ENCODE results near the gene CFAP157. TPM values are rescaled to one million over a fixed set of nuclear protein-coding genes. Genes with fewer than 3 reads are reported as not detected.

Gene CFAP157
- total RNA-seq, 1 experiment from 2014 or later, result 0.22 TPM

DNA sequence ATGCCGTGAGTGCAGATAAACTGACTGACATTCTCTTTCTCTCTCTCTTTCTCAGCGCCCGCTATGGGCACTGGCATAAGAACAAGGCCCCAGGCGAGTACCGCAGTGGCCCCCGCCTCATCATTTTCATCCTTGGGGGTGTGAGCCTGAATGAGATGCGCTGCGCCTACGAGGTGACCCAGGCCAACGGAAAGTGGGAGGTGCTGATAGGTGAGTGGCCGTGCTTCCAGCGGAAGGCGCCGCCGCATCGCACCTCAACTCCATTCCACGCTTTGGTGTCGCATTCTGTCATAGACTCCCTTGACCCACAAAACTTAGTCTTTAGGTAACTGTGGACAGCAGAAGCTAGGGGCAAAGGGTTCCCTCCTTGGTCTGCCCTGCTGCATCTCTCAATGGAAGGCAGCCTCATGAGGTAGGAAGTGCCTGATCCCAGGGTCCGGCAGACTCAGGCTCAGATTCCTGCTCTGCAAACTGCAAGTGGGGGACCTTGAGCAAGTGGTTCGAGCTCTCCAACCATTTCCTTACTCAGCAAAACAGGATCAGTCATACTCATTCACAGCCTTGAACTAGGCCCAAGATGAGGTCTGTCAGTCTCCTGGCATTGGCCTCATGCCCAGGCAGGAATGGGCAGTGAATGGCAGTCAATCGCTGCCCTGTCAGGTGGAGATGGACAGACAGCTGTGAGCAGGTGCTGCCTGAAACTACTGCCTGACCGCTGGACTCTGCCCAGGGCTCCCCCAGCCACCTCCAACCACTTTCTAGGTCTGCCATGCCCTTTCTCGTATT is 24.2 kb upstream of the CFAP157 start:
- no peaks in the 10 kb centered on the region for H3K9me2 ChIP-seq (ENCODE audit: insufficient read depth)
- TF ChIP-seq CEBPB (IDR thresholded peaks at IDR 0.05; ENCODE audit: low read depth), result no peak
- no peak for TF ChIP-seq YY1 (IDR thresholded peaks at IDR 0.05; ENCODE audit: extremely low read depth, insufficient replicate concordance, low read depth, low read length)
- TF ChIP-seq ATF3 (IDR thresholded peaks at IDR 0.05), result no peak
- TF ChIP-seq FOSL1 (IDR thresholded peaks at IDR 0.05; ENCODE audit: low read depth), result no peak
- no peak for TF ChIP-seq RAD21 (IDR thresholded peaks at IDR 0.05; ENCODE audit: low read depth)
- no peak for TF ChIP-seq ZNF274 (IDR thresholded peaks at IDR 0.05; ENCODE audit: low read depth, low read length)
- no peak for TF ChIP-seq ZBTB33 (IDR thresholded peaks at IDR 0.05; ENCODE audit: extremely low read depth, insufficient replicate concordance, low read length)
- TF ChIP-seq SRF (IDR thresholded peaks at IDR 0.05; ENCODE audit: low read depth), result no peak
- TF ChIP-seq SP1 (IDR thresholded peaks at IDR 0.05; ENCODE audit: low read depth), result no peak
- TF ChIP-seq, protein P1, sequence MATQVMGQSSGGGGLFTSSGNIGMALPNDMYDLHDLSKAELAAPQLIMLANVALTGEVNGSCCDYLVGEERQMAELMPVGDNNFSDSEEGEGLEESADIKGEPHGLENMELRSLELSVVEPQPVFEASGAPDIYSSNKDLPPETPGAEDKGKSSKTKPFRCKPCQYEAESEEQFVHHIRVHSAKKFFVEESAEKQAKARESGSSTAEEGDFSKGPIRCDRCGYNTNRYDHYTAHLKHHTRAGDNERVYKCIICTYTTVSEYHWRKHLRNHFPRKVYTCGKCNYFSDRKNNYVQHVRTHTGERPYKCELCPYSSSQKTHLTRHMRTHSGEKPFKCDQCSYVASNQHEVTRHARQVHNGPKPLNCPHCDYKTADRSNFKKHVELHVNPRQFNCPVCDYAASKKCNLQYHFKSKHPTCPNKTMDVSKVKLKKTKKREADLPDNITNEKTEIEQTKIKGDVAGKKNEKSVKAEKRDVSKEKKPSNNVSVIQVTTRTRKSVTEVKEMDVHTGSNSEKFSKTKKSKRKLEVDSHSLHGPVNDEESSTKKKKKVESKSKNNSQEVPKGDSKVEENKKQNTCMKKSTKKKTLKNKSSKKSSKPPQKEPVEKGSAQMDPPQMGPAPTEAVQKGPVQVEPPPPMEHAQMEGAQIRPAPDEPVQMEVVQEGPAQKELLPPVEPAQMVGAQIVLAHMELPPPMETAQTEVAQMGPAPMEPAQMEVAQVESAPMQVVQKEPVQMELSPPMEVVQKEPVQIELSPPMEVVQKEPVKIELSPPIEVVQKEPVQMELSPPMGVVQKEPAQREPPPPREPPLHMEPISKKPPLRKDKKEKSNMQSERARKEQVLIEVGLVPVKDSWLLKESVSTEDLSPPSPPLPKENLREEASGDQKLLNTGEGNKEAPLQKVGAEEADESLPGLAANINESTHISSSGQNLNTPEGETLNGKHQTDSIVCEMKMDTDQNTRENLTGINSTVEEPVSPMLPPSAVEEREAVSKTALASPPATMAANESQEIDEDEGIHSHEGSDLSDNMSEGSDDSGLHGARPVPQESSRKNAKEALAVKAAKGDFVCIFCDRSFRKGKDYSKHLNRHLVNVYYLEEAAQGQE (IDR thresholded peaks at IDR 0.05; ENCODE audit: low read depth), result no peak
- TF ChIP-seq ELF1 (IDR thresholded peaks at IDR 0.05; ENCODE audit: borderline replicate concordance, low read depth), result no peak
- no peak for TF ChIP-seq EZH2phosphoT487 (IDR thresholded peaks at IDR 0.05; ENCODE audit: borderline replicate concordance)
- TF ChIP-seq, protein P2, sequence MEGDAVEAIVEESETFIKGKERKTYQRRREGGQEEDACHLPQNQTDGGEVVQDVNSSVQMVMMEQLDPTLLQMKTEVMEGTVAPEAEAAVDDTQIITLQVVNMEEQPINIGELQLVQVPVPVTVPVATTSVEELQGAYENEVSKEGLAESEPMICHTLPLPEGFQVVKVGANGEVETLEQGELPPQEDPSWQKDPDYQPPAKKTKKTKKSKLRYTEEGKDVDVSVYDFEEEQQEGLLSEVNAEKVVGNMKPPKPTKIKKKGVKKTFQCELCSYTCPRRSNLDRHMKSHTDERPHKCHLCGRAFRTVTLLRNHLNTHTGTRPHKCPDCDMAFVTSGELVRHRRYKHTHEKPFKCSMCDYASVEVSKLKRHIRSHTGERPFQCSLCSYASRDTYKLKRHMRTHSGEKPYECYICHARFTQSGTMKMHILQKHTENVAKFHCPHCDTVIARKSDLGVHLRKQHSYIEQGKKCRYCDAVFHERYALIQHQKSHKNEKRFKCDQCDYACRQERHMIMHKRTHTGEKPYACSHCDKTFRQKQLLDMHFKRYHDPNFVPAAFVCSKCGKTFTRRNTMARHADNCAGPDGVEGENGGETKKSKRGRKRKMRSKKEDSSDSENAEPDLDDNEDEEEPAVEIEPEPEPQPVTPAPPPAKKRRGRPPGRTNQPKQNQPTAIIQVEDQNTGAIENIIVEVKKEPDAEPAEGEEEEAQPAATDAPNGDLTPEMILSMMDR (IDR thresholded peaks at IDR 0.05 in 2 of 3, conservative IDR thresholded peaks at IDR 0.05 in 1 of 3; ENCODE audit: borderline replicate concordance in 1 of 3, insufficient read depth in 1 of 3, low read depth in 2 of 3, low read length in 2 of 3), result no peak
- TF ChIP-seq, protein P3, sequence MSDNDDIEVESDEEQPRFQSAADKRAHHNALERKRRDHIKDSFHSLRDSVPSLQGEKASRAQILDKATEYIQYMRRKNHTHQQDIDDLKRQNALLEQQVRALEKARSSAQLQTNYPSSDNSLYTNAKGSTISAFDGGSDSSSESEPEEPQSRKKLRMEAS (IDR thresholded peaks at IDR 0.05), result no peak
- no peak for TF ChIP-seq TCF7L2 (IDR thresholded peaks at IDR 0.05; ENCODE audit: borderline replicate concordance, extremely low read depth, insufficient read depth, insufficient read length)
- H3K27ac ChIP-seq (ENCODE audit: low read depth, low read length), result no peak overlapping the region
- no peak overlapping the region for H3K4me3 ChIP-seq (replicated peaks in 1 of 2; ENCODE audit: low read depth in 1 of 2, low read length in 2 of 2)
- H3K4me2 ChIP-seq (ENCODE audit: low read length), result no peak overlapping the region
- H3K9me3 ChIP-seq (ENCODE audit: control insufficient read depth in 1 of 2, insufficient read depth in 1 of 2, low read depth in 1 of 2, low read length in 2 of 2), result no peaks in the 10 kb centered on the region
- ATAC-seq (no peak), DNase-seq (ENCODE audit: low read depth, low spot score) (no peak)
- ChIA-PET POLR2A (interaction anchor here (0.6 kb wide), 1 partner anchor 587 kb away, joined by 3 read pairs; no protein-coding TSS in a partner anchor), RAD21 (ENCODE audit: low non-redundant PET in 1 of 2, low total read pairs in 2 of 2, uncharacterized antibody in 2 of 2, unreplicated experiment in 2 of 2) (no interaction called here), CTCF (interaction anchor here (1.5 kb wide), 1 partner anchor 52 kb away, joined by 5 read pairs; the partner anchor contains the start of gene TOR2A)
- peaks cover 0 to 9% of the 10 kb centered on the region in 2 experiments; a peak in 1 of 4 replicates for H3K4me1 ChIP-seq (ENCODE audit: control insufficient read depth in 1 of 2, insufficient read depth in 2 of 2, low read length in 2 of 2)
- intact Hi-C loops (cut with micrococcal nuclease), result no loop called here
- H3K9ac ChIP-seq (ENCODE audit: low read length), result no peak overlapping the region
- no peaks in the 10 kb centered on the region for H4K20me1 ChIP-seq (ENCODE audit: insufficient read depth)
- H3K36me3 ChIP-seq (ENCODE audit: control insufficient read depth in 1 of 2, insufficient read depth in 2 of 2, low read length in 2 of 2), result peaks cover 0 to 3% of the 10 kb centered on the region in 2 experiments; a peak in 1 of 4 replicates
- H2AFZ ChIP-seq (ENCODE audit: low read depth, low read length, poor library complexity, severe bottlenecking), result no peak overlapping the region
- H3K79me2 ChIP-seq (ENCODE audit: insufficient read depth, low read length), result no peaks in the 10 kb centered on the region
- no TSS peak for BruUV-seq (replicated peaks)
- no peaks in the 10 kb centered on the region for H3K27me3 ChIP-seq (ENCODE audit: insufficient read depth, low read length)
